Heart right ventricle (tissue), 16 donors: Measurements from ENCODE around the gene LDB2. TPM values are rescaled to one million over a fixed set of nuclear protein-coding genes. Genes with fewer than 3 reads are reported as not detected.

ENCODE experiments used
- ATAC-seq, 8 donors: fragments of 200-7000 bp; cut with Tn5 transposase; one replicate each; pipeline ENCODE4 v1.9.1; 2020; ENCODE audit warnings: mild to moderate bottlenecking in 8 of 8, moderate library complexity in 8 of 8, moderate number of reproducible peaks in 1 of 8
- DNase-seq, 2 donors: peaks; one replicate each; pipeline ENCODE4 v3.0.0-alpha.2; 2020
- H3K27ac ChIP-seq, 10 donors: fragments of 200-600 bp; sonication (generic) in 2 of 10; one replicate each; pipeline versions ENCODE4 v1.5.0 to v1.8.0; 2020 to 2022; ENCODE audit warnings: mild to moderate bottlenecking in 3 of 10
- H3K27me3 ChIP-seq, 7 donors: fragments of 200-600 bp; one replicate each; pipeline ENCODE4 v1.8.0; 2021 to 2022; ENCODE audit warnings: mild to moderate bottlenecking in 2 of 7
- H3K36me3 ChIP-seq, 9 donors: fragments of 200-600 bp; sonication (generic) in 1 of 9; one replicate each; pipeline versions ENCODE4 v1.5.0 to v1.8.0; 2020 to 2022; ENCODE audit warnings: mild to moderate bottlenecking in 2 of 9
- H3K4me1 ChIP-seq, 9 donors: fragments of 200-600 bp; sonication (generic) in 1 of 9; one replicate each; pipeline versions ENCODE4 v1.5.0 to v1.8.0; 2020 to 2022; ENCODE audit warnings: mild to moderate bottlenecking in 4 of 9
- H3K4me3 ChIP-seq, 10 donors: fragments of 200-600 bp; sonication (generic) in 2 of 10; one replicate each; pipeline versions ENCODE4 v1.5.0 to v1.8.0; 2020 to 2022; ENCODE audit warnings: mild to moderate bottlenecking in 7 of 10, moderate library complexity in 2 of 10
- H3K9me3 ChIP-seq, 11 donors: fragments of 200-600 bp in 10 of 11; sonication (generic) in 2 of 11; one replicate each; pipeline versions ENCODE4 v1.5.0 to v1.8.0; 2013 to 2022; ENCODE audit warnings: mild to moderate bottlenecking in 2 of 11, control low read depth in 1 of 11, moderate library complexity in 1 of 11
- whole genome bisulfite sequencing, 2 donors: extraction: QIAGEN DNeasy Blood & Tissue Kit; methylation state at CpG; one replicate each; pipeline ENCODE4 v1.1.7; 2013; ENCODE audit warnings: inconsistent platforms in 1 of 2; 5-methylcytosine and 5-hydroxymethylcytosine counted together
- intact Hi-C, 10 donors: fragments of 100-400 bp; cut with DNase I; formaldehyde crosslinking; loops; one replicate each; pipeline versions ENCODE4 v1.11.1 to v1.14.2; 2022
- polyA plus RNA-seq, 2 donors: library from polyadenylated mRNA; stranded (reverse); fragments of 200-250 nt; gene quantifications; one replicate each; pipeline ENCODE4 v1.2.3, GENCODE V29; 2013
- total RNA-seq, 10 donors: library from RNA; stranded (reverse); fragmentation: NEBNext Ultra II Directional in 3 of 10; extraction: Animal tissue kit (Norgen Biotek cat#: 25700) in 3 of 10; gene quantifications; one replicate each; pipeline versions ENCODE4 v1.2.1 to v1.2.4, GENCODE V29; 2021 to 2023
- TF ChIP-seq, protein P1 (sequence below), 9 donors: fragments of 200-600 bp; sonication (generic) in 2 of 9; IDR thresholded peaks; one replicate each; pipeline versions ENCODE4 v1.5.0 to v1.8.0; 2021 to 2022; ENCODE audit warnings: antibody characterized with exemption in 9 of 9, mild to moderate bottlenecking in 5 of 9, moderate library complexity in 1 of 9
- donor health status: Arrhythmogenic right ventricular cardiomyopathy.
- donor health status: ischemic (EF 13 %, LVEDD 7.1; RV severe dilation, severe dysfunction).
- donor health status: healthy with polysubstance abuse.
- donor health status: DM: no; HTN: yes; CAD: no.
- donor health status: DM: no; HTN: no; CAD: no.
- donor health status: ischemic (EF 25% LVEDD 6.9; RV normal size, moderate dysfunction).
- donor health status: ischemic (EF 25% LVEDD 5.7; RV mildly dilated, moderate dysfunction).
- donor health status: healthy.
- donor health status: DM: yes; HTN: yes; CAD: no.
- donor health status: Ischemic cardiomyopathy.
- donor health status: ischemic (EF 35%, LVEDD 5.7; RV mildly dilated, moderate dysfunction).
- donor health status: nonischemic (EF 11% LVEDD 7.7; RV severe dilation, severe dysfunction).
- donor health status: DM: yes; HTN: yes; CAD: no.
- donor health status: PGD.
- donor health status: ischemic (EF 29% LVEDD 5.4; RV normal size, mild dysfunction).
- donor health status: nonischemic (EF 23%, LVEDD 6.1; RV moderate dilation, normal function).

The LDB2 gene
- total and polyA plus RNA-seq, 12 donors: 14.5 to 43.3 (median 23.5) TPM

DNA sequence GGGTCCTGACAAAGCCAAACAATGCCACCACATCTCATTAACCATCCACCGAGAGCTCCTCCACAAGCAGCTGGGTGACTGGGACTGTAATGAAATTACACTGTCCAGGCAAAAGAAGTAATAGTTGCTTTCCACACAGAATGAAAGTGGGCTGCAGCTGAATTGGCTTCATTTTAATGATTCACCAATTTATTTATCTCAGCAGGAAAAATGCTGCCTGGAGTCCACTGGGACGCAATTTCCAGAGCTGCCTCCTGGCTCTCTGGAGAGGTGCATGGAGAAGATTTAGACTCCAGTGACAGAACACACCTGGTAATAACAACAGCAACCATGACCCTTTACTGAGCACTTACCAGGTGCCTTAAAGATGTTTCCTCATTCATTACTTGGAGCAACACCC, 226.7 kb downstream of the LDB2 start:
- TF ChIP-seq, protein P1, sequence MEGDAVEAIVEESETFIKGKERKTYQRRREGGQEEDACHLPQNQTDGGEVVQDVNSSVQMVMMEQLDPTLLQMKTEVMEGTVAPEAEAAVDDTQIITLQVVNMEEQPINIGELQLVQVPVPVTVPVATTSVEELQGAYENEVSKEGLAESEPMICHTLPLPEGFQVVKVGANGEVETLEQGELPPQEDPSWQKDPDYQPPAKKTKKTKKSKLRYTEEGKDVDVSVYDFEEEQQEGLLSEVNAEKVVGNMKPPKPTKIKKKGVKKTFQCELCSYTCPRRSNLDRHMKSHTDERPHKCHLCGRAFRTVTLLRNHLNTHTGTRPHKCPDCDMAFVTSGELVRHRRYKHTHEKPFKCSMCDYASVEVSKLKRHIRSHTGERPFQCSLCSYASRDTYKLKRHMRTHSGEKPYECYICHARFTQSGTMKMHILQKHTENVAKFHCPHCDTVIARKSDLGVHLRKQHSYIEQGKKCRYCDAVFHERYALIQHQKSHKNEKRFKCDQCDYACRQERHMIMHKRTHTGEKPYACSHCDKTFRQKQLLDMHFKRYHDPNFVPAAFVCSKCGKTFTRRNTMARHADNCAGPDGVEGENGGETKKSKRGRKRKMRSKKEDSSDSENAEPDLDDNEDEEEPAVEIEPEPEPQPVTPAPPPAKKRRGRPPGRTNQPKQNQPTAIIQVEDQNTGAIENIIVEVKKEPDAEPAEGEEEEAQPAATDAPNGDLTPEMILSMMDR (IDR thresholded peaks at IDR 0.05): no peak
- DNase-seq: no peak
- Histone ChIP-seq H3K36me3 (peaks cover 0 to under 1% (median 0%) of the 10 kb centered on the region in 9 donors), H3K4me1 (peaks cover 0 to 62% (median 18%) of the 10 kb centered on the region in 9 donors), H3K9me3 (no peaks in the 10 kb centered on the region), H3K4me3 (no peak overlapping the region), H3K27me3 (no peaks in the 10 kb centered on the region), H3K27ac (no peak overlapping the region)
- WGBS, 2 donors: 55 to 61% methylated on average over 2 of the region's 2 CpGs
- intact Hi-C loops: no loop called here
- no peak for ATAC-seq

DNA sequence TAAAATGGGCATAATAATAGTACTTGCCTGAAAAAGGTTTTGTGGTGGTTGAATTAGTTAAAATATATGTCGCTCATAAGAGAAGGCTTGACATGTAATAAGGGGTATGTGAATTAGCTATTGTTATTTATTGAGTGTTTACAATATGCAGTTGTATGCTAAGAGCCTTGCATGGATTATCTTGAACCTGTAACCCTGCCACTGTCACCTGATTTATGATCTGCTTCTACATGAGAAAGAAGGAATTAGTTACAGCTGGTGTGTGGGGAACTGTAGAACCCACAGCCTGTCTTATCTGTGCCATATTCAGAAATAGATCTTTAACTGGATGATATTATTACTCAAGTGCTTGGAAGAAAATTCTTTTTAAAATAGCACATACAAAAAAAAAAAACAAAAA, 227.7 kb downstream of the LDB2 start:
- no peaks in the 10 kb centered on the region for H3K9me3 ChIP-seq
- H3K4me1 ChIP-seq: peaks cover 0 to 53% (median 18%) of the 10 kb centered on the region in 9 donors
- 95 to 97% methylated on average over 1 of the region's 1 CpG for WGBS, 2 donors
- intact Hi-C loops: no loop called here
- TF ChIP-seq, protein P1 (IDR thresholded peaks at IDR 0.05): no peak
- no peak overlapping the region for H3K27ac ChIP-seq
- ATAC-seq (no peak), DNase-seq (no peak)
- no peak overlapping the region for H3K4me3 ChIP-seq
- no peaks in the 10 kb centered on the region for H3K27me3 ChIP-seq
- peaks cover 0 to 11% (median 0%) of the 10 kb centered on the region in 9 donors for H3K36me3 ChIP-seq

DNA sequence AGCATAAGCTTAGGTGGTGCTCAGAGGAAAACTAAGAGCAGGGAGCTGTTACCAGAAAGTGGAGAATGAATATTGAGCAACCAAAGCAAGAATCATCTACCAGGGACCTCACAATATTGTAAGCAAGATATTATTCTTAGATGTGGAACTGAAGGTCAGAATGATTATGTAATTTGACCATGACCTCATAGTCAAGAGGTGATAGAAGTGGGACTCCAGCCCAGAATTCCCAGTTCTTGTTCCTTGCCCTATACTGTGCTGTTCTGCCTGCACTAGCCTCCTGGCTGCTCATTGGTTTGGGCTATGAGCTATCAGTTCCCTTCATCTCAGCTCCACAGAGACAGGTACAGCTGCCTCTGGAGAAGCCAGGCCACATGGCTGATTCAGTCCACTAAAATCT, 229.4 kb downstream of the LDB2 start:
- Histone ChIP-seq H3K9me3 (peaks cover 0 to 2% (median 0%) of the 10 kb centered on the region in 11 donors), H3K27me3 (no peaks in the 10 kb centered on the region), H3K36me3 (peaks cover 0 to 13% (median 0%) of the 10 kb centered on the region in 9 donors), H3K27ac (no peak overlapping the region), H3K4me3 (no peak overlapping the region), H3K4me1 (peaks cover 0 to 53% (median 18%) of the 10 kb centered on the region in 9 donors)
- intact Hi-C loops: no loop called here
- no peak for DNase-seq
- ATAC-seq: peak; percentile 48 to 84 (median 74)
- TF ChIP-seq, protein P1 (IDR thresholded peaks at IDR 0.05): no peak

DNA sequence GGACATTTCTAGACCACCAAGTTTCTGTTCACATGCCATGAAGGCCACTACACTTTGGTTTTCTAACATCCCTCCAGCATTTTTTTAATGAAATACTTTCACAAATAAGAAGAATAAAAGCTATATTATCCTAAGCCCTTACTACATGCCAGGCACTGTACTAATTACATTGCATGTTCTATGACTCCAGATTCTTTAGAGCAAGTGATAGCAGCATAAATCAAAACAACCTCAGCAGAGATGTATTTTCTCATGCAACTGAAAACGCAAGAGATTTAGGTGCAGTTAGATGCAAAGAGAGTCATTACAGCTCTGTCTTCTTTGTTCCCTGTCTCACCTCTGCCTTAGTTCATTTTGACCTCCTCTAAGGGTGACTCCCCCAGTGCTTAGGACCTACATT, 230.0 kb downstream of the LDB2 start:
- peaks cover 0 to 13% (median 0%) of the 10 kb centered on the region in 9 donors for H3K36me3 ChIP-seq
- intact Hi-C loops: no loop called here
- 69 to 80% methylated on average over 1 of the region's 1 CpG for WGBS, 2 donors
- peaks cover 0 to 8% (median 0%) of the 10 kb centered on the region in 11 donors for H3K9me3 ChIP-seq
- ATAC-seq: no peak
- peaks cover 0 to 53% (median 18%) of the 10 kb centered on the region in 9 donors for H3K4me1 ChIP-seq
- TF ChIP-seq, protein P1 (IDR thresholded peaks at IDR 0.05): no peak
- H3K27ac ChIP-seq: no peak overlapping the region
- no peak for DNase-seq
- H3K27me3 ChIP-seq: no peaks in the 10 kb centered on the region
- H3K4me3 ChIP-seq: no peak overlapping the region
